HG03066 (cell line): ENCODE results near the gene PHGDH.

Experiments used
- ATAC-seq: cut with Tn5 transposase; IDR thresholded peaks from one replicate; pipeline ENCODE4 v1.9.1; 2021; ENCODE audit warnings: low read depth; ENCODE audit not compliant: unreplicated experiment

The PHGDH gene

DNA sequence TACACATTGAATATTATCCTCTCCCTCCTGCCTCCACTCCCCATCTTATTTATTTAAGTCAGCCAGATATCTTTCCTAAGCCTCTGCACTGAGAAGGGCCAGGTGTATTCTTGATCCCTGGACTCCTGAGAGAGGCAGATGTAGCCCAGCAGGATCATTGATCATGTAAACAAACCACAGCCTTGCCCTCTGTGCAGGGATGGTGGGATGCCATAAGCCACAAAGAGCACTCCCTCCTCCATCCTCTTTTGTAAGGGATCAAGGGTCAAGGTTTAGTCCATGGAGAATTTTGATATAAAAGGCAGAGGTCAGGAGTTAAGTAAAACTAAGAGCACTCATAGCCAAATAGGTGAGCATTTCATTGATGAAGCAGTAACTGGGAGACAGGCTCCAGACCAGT is 17.3 kb downstream of the PHGDH start:
- ATAC-seq: no peak

DNA sequence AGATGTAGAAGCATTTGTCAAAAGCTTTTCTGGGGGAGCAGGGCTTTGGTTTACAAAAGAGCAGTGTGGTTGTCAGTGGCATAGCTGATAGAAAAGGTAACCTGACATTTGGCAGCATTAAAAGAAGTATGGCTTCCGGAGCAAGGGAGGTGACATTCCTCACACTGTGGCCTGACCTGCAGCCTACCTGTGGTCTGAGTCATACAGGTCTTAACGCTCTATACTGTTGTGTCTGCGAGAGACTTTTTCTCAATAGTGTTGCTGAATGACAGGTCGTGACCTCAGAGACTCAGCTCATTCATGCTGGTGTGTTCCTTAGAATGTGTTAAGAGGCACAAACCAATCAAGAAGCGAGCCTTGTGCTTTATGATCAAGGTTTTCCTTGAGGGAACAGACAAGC is 19.3 kb downstream of the PHGDH start:
- no peak for ATAC-seq

DNA sequence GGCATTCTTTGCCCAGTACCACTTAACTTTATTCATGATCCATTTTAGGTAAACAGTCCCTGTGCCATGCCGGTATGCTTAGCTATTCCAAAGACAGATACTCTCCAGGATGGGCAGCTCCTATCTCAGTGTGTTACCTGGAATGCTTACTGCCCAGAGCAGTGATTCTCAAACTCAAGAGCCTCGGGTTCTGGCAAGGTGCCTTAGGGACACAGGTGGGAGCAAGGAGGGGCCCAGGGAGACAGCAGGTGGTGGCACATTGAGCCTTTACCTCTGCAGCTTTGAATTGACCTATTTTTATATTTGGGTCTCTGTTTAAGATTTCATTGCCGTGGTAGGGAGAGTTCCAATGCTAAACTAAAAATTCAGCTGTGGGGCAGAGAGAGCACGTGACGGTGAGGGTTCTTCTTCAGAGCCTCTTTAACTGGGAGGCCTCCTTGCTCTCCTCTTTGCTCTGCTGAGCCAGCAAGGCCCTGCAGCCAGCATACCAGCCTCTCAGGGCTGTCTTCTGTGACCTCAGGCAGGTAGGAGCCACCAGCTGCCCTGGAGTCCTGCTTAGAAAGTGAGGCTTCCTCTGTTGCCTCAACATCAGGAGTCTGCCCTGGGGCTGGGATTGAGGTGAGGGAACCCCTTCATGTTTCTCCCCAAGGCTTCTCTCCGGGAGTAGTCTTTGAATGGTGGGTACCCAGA is 20.2 kb downstream of the PHGDH start:
- no peak for ATAC-seq

DNA sequence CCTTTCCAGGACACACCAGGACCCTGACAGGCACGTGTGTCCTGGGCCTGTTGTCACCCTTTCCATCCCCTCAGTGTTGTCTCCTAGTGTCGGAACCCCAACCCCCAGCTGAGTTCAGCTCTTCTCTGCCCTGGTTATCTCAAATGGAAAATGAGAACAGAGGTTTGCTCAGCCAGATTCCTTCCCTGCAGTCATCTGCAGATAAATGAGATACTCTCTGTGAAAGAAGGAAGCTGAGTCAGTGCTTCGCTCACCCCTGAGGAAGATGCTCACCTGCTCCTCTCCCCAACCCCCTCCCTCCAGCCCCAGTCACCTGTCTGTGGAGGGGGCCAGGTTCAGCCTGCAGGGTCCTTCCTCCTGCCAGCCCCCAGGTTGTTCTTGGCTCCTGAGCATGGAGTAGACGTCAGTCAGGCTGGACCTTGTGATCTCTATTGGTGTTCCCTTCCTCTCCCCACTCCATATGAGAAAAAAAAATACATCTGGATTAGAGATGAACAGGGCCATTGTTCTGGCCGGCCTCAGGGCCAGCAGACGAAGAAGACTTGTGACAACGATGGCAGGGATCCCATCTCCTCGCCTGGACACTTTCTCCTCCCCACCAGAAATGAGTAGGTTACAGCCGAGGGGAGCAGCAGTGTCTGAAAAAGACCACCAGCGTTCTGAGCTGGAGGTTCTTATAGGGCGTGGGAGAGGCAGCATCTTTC is 20.9 kb downstream of the PHGDH start:
- ATAC-seq: no peak

DNA sequence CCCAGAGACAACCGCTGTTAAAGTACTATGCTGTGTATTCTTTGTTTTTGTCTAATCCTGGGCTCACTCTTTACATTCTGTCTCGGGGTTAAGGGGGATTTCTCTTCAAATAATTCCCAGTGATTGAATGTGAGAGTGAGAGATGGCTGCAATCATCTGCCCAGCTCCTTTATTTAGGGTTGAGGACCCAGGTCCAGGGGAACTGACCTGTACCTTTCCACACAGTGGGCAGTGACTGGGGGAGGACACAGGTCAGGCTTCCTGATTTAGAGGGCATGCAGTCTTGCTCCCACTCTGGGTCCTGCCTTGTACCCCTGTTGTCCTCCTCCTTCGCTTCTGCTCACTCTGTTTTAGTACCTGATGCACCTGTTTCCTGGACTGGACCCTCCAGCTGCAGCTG is 22.0 kb downstream of the PHGDH start:
- ATAC-seq: no peak

DNA sequence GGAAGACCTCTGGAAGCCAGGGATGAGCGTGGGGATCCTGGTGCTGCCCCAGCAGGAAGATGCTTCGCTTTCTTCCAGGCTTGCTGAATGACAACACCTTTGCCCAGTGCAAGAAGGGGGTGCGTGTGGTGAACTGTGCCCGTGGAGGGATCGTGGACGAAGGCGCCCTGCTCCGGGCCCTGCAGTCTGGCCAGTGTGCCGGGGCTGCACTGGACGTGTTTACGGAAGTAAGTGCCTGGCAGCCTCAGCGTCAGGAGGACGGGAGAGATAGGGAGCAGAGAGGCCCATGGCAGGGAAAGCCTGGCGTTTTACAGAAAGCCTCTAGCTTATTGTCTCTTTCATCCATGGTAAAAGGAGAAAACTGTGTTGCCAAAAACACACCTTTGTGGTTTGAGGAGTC is 23.5 kb downstream of the PHGDH start:
- ATAC-seq: no peak

DNA sequence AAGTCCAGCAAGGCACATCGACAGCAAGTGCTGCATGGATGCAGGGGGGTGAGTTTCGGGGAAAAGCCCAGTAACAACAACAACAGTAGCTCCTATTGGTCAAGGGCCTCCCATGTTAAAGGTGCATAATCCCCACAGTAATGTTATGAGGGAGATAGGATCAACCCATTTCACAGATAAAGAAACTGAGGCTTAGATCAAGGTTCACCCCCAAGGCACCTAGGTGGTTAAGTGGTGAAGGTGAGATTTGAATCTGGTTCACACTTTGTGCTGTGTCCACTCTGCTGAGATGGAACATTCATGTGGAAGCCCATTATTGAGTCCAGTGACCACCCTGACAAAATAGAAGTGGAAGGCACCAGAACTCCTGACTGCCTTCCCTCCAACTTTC is 24.9 kb downstream of the PHGDH start:
- no peak for ATAC-seq

DNA sequence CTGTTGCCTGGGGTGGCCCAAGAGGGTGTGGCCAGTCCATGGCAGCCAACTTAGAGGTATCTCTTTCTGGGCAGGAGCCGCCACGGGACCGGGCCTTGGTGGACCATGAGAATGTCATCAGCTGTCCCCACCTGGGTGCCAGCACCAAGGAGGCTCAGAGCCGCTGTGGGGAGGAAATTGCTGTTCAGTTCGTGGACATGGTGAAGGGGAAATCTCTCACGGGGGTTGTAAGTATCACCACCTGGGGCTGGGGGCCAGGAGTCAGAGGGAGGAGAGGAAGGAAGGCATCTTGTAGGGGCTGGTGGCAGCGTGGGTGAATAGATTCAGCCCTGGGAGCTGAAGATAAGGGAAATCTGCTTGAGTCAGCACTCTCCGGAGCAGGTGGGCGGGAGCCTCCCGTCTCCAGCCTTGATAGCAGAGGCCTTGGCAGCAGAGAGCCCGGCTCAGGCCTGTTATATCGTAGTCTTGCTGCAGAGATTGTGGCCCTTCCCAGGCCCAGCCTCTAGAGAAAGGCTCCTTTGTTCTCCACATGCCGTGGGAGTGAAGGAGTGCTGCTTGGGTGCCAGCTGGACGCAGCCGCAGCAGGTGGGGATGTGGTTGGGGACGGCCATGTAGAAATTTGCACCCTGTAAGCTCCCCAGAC is 25.4 kb downstream of the PHGDH start:
- ATAC-seq: no peak

DNA sequence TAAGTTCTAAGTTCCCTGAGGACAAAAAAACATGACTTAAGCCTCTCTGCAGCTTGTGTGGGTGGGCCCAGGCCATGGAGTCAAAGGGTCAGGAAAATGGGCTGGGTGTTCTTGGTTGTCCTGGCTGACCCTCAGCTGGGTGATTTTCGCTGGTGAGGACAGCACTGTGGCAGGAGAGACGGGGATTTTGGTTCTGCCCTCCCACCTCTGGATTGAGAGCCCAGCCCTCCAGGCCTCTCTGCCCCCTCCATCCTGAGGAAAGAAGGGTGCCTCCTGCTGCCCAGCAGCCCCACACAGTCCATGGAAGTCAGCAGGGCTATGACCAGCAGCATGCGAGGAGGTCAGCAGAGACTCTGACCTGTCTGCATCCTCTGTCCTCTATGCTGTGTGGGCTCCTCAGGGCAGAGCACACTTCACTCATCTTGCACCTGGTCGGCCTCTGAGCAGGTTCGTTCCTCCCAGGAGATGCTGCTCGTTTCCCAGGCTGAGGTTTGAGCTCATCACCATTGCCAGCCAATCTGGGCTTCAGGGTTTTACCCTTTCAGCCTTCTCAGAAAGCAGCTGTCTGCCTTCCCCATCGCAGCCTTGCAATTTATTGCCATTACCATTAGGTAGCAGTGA is 26.5 kb downstream of the PHGDH start:
- ATAC-seq: no peak

DNA sequence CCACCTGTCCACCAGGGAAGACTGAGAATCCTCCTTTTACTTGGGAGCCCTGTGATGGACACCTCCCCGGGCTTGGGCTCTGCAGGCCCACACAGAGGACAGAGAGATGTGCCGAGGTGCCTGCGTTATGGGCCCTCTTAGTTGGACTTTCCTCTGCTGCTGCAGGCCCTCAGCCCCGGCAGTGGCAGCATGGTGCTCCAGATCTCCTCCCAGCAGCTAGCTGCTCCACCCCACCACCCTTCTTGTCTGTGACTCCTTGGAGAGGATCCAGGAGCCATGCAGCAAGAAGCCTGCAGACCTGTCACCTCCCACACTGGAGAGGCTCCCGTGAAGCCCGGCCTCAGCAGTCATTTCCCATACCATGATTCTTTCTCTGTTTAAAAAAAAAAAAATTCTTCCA is 27.4 kb downstream of the PHGDH start:
- no peak for ATAC-seq

DNA sequence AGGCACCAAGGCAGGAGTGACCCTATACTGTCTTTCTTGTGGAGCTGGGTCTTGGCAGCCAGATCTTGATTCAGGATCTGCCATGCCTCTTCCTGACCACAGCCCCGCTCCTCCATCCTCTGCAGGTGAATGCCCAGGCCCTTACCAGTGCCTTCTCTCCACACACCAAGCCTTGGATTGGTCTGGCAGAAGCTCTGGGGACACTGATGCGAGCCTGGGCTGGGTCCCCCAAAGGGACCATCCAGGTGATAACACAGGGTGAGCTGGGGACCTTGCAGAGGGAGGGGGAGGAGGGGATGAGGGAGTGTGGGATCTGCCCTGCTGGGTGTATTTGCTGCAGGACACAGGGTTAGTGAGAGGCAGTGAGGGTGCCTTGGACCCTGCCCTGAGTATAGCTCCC is 28.5 kb downstream of the PHGDH start:
- ATAC-seq: no peak

DNA sequence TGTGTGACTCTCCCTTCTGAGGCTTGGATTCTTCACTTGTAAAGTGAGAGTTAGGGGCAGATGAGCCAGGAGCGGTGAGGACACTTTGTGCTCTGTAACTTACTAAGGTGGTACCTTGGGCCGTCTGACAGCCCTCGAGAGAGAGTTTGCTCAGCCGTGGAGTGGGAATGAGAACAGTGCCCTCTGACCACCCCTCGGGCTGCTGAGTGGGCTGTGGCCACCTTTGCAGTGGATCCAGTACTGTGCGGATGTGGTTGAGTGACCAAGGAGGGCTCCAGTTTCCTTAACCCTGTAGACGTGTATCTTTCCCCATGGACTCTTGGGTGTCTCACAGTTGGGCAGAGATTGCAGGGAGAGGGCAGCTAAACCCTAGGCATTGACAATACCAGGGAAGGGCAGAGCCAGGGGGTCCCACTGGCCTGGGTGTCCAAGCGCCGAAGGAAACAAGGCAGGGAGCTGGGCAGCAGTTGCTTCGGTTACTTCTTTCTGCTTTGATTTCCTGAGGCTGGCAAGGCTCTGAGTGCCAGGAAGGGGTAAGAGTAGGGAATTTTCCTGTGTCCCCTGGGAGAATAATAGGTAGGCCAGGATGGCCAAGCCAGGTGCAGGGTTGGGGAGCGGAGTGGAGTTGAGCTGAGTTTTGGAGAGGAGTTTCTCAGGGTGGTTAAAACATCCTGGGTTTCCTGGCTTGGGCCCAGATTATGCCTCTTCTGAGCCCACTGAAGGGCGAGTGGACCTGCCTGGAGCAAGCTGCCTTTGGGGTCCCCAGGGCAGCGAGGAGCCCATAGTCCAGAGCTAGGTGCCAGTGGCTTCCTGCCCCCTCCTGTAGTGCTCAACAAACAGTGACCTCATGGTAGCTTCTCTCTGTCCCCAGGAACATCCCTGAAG is 29.4 kb downstream of the PHGDH start:
- no peak for ATAC-seq

DNA sequence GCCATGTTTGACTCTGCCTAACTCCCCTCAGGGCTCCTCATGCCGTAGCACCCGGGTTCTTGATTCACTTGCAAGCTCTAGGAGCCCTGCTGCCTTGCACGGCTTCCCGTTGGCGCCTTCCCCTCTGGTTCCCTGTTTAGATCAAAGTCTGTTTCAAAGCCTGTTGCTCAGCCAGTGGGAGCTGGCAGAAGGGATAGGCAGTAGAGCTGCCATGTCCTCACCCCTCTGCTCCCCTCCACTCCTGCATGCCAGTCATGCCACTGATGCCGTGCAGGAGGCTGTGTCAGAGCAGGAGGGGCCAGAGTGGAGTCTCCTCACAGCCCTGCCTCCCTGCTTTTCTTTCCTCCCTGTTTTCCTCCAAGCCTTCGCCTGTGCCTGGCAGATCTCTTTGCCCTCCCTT is 30.5 kb downstream of the PHGDH start:
- ATAC-seq: no peak

DNA sequence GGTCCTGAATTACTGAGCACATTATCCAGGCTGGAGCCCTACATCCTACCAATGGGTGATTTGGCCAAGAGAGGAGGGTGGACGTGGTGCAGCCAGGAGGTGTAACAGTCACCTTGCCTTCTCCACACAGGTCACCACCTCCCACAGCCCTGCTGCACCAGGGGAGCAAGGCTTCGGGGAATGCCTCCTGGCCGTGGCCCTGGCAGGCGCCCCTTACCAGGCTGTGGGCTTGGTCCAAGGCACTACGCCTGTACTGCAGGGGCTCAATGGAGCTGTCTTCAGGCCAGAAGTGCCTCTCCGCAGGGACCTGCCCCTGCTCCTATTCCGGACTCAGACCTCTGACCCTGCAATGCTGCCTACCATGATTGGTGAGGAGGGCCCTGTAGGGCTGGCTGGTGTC is 30.9 kb downstream of the PHGDH start:
- no peak for ATAC-seq

DNA sequence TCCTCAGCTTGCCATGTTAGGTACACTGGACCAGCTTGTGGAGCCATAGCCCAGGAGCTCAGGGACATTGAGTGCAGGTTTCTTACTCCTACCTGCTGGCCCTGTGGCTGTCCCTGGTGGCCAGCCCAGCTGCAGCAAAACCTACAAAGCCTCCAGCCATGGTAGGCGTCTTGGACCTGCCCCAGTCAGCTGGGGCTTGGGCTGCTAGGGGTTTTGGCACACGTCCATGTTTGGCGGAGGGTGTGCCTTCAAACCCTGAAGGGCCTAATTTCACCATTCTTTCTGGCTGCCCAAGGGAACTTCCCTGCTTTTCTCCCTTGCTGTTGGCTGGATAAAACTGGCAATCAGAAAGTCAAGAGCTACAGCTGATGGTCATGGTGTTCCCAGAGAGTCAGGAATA is 31.6 kb downstream of the PHGDH start:
- ATAC-seq: no peak

DNA sequence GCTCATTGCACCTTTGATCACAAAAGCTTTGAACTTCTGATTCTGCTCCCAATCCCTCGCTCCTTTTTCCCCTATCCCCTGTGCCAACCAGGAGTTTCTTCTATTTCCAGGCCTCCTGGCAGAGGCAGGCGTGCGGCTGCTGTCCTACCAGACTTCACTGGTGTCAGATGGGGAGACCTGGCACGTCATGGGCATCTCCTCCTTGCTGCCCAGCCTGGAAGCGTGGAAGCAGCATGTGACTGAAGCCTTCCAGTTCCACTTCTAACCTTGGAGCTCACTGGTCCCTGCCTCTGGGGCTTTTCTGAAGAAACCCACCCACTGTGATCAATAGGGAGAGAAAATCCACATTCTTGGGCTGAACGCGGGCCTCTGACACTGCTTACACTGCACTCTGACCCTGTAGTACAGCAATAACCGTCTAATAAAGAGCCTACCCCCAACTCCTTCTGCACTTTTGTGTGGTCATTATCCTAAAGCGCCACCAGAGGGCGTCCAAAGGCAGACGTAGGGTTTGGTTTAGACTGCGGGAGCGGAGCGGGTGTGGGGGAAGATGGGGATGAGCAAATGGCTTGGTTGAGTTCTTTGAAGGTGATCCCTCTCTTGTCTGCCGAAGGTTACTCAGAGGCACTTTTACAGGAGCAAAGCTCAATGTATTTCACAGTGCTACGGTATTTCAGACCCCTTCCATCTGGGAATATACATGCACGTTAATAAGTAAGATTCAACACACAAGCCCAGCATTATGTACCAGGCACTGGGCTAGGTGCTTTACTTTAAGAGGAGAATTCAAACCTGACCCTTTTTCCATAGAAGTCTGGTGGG is 32.3 kb downstream of the PHGDH start:
- ATAC-seq: peak; percentile 83

DNA sequence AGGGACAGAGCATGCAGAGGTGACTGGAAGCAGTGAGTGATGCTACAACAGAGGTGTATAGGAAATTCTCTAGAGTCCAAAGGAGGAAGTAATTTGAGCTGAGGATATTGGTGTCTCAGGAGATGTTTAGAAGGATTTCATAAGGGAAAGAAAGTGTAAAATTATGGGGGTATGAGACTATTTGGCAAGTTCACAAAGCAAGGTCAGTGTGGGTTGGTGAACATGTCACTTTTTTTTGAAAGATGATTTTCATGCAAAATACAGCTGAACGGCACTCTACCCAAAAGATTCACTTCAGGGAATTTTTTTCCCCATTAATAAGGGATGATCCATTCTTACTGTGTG is 32.8 kb downstream of the PHGDH start:
- no peak for ATAC-seq

DNA sequence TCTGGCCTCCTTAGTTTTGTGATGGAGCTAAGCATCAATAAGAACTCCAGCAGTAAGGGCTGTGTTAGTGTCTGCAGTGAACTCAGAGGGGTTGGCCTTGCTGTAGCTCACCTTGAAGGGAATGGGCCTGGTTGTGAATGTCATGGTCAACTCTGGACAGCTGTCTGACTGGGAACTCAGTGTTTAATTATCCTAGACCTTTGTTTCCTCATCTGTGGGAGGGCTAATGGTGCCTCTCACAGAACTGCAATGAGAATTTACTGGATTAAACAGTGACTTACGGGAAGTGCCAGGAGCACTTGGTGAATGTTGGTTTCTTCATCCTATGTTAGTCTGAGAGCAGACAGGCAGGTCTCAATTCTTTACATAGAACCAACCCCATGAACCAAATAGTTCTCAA is 33.3 kb downstream of the PHGDH start:
- no peak for ATAC-seq

DNA sequence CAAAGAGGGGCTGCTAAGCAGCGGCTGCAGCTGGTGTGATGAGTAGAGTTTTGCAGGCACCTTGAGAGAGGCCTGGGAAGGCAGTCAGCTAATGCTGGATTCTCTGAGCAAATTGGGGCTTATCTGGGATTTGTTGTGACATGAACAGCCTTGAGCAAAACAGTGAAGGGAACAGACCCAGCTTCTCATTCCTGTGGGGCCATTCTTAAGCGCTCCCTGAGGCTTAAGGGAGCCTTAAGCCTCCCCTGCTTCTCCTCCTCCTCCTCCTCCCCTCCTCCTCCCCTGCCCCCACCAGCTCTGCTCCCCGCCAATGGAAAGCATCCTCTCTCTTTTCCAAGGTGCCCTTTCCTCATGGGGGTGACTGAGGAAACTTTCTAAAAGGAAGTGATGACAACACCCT is 35.7 kb downstream of the PHGDH start:
- no peak for ATAC-seq

DNA sequence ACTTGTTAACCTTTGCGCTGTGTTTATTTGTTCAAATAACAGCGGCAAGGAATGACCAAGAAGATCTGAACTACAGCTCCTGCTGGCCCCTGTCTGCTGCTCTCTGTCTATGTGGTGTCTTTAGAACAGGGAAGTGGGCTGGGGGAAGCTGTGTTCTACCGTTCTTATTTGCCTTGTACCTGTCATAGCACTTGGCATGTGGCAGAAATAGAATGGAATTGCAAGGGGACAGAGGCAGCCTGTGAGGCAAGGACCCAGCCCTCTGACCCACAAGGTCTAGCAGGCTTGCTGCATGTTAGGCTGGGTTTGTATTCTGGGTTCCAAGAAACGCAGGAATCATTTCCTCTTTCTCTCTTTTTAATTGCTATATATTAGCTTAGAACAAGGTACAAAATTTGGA is 36.3 kb downstream of the PHGDH start:
- ATAC-seq: no peak
